Chondrocyte (in vitro differentiated cells): ENCODE measurements around the gene NFASC. TPM values are rescaled to one million over a fixed set of nuclear protein-coding genes. Genes with fewer than 3 reads are reported as not detected.

Source experiments
- DNase-seq: peaks from one replicate; pipeline ENCODE4 v3.0.0; 2021; ENCODE audit warnings: mixed read lengths, low spot score
- H3K27ac Mint-ChIP-seq: one replicate; pipeline ENCODE4 v1.8.0; 2021; ENCODE audit warnings: mild to moderate bottlenecking, moderate library complexity, mixed read lengths; ENCODE audit not compliant: unreplicated experiment
- H3K27me3 Mint-ChIP-seq: 2 replicates; pipeline ENCODE4 v1.8.0; 2021; ENCODE audit warnings: low read depth, mixed read lengths
- H3K36me3 Mint-ChIP-seq: 2 replicates; pipeline ENCODE4 v1.8.0; 2021; ENCODE audit warnings: low read depth, mixed read lengths
- H3K4me1 Mint-ChIP-seq: 2 replicates; pipeline ENCODE4 v1.8.0; 2021; ENCODE audit warnings: low read depth, mild to moderate bottlenecking, mixed read lengths
- H3K4me3 Mint-ChIP-seq: one replicate; pipeline ENCODE4 v1.8.0; 2021; ENCODE audit warnings: mild to moderate bottlenecking, moderate library complexity, mixed read lengths; ENCODE audit not compliant: unreplicated experiment
- H3K9me3 Mint-ChIP-seq: 2 replicates; pipeline ENCODE4 v1.8.0; 2021; ENCODE audit warnings: low read depth, mixed read lengths
- CTCF ChIP-seq: fragments of 200-600 bp; sonication (generic); IDR thresholded peaks from 2 replicates; pipeline ENCODE4 v1.5.0; 2021; ENCODE audit warnings: antibody characterized with exemption, mild to moderate bottlenecking, moderate library complexity
- total RNA-seq: library from RNA; stranded (reverse); gene quantifications from 3 replicates; pipeline ENCODE4 v1.2.1, GENCODE V29; 2021

NFASC gene
- total RNA-seq, 1 donor from 2014 or later: 0.20 TPM

- peaks cover 18% of the 10 kb centered on the region for H3K27me3 Mint-ChIP-seq
- H3K36me3 Mint-ChIP-seq: no peaks in the 10 kb centered on the region
- no peak for DNase-seq
- H3K27ac Mint-ChIP-seq: no peak overlapping the region
- peaks cover 20% of the 10 kb centered on the region for H3K4me1 Mint-ChIP-seq
- H3K9me3 Mint-ChIP-seq: no peaks in the 10 kb centered on the region
- TF ChIP-seq CTCF: no peak
- no peak overlapping the region for H3K4me3 Mint-ChIP-seq
These were observed 120.7 kb downstream of the NFASC start for GRCh38 chr1:204991342-204991844.

- Mint-ChIP-seq H3K4me1 (peaks cover 25% of the 10 kb centered on the region), H3K9me3 (no peaks in the 10 kb centered on the region), H3K36me3 (no peaks in the 10 kb centered on the region), H3K27me3 (peaks cover 11% of the 10 kb centered on the region), H3K4me3 (no peak overlapping the region), H3K27ac (no peak overlapping the region)
- DNase-seq: no peak
- TF ChIP-seq CTCF: no peak
These were observed 121.7 kb downstream of the NFASC start for GRCh38 chr1:204992201-204992997.

GRCh38 chr1:204992998-204993314, 122.3 kb downstream of the NFASC start:
- H3K36me3 Mint-ChIP-seq: no peaks in the 10 kb centered on the region
- no peak overlapping the region for H3K4me3 Mint-ChIP-seq
- DNase-seq: no peak
- TF ChIP-seq CTCF: no peak
- no peaks in the 10 kb centered on the region for H3K9me3 Mint-ChIP-seq
- peaks cover 29% of the 10 kb centered on the region for H3K4me1 Mint-ChIP-seq
- H3K27ac Mint-ChIP-seq: no peak overlapping the region
- H3K27me3 Mint-ChIP-seq: peaks cover 10% of the 10 kb centered on the region

- TF ChIP-seq CTCF: no peak
- no peak overlapping the region for H3K27ac Mint-ChIP-seq
- H3K27me3 Mint-ChIP-seq: peaks cover 10% of the 10 kb centered on the region
- H3K4me3 Mint-ChIP-seq: no peak overlapping the region
- no peaks in the 10 kb centered on the region for H3K36me3 Mint-ChIP-seq
- no peak for DNase-seq
- peaks cover 27% of the 10 kb centered on the region for H3K4me1 Mint-ChIP-seq
- no peaks in the 10 kb centered on the region for H3K9me3 Mint-ChIP-seq
These were observed 123.6 kb downstream of the NFASC start for GRCh38 chr1:204994086-204994862.

GRCh38 chr1:204996981-204997380, 126.3 kb downstream of the NFASC start:
- no peak for TF ChIP-seq CTCF
- Mint-ChIP-seq H3K36me3 (no peaks in the 10 kb centered on the region), H3K4me1 (peaks cover 16% of the 10 kb centered on the region), H3K27me3 (peaks cover 1% of the 10 kb centered on the region), H3K4me3 (no peak overlapping the region), H3K27ac (no peak overlapping the region), H3K9me3 (no peaks in the 10 kb centered on the region)
- no peak for DNase-seq
